Activated gamma-delta T cell treated with anti-CD3 and anti-CD28 coated beads, Interleukin-2, amount 50 U/mL, for 16 hours (primary cell): ENCODE data around the gene PRIM2.
"Not testable (repeated sequence)": the region's sequence is repeated elsewhere in the genome, so short reads cannot be mapped to it uniquely, and the experiment has no call there.

Experiments used
- DNase-seq: peaks from one replicate; pipeline ENCODE4 v3.0.0-alpha.2; 2020; ENCODE audit warnings: low read depth

Gene PRIM2

DNA sequence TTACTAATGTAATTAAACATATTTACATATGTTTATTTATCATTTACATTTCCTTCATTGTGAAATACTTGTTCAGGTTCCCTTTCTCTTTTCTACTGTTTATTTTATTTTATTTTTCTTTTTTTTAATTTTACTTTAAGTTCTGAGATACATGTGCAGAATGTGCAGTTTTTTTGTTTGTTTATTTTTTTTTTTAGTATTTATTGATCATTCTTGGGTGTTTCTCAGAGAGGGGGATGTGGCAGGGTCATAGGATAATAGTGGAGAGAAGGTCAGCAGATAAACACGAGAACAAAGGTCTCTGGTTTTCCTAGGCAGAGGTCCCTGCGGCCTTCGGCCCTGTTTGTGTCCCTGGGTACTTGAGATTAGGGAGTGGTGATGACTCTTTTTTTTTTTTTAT, 8.7 kb upstream of the PRIM2 start:
- DNase-seq, result not testable (repeated sequence)

DNA sequence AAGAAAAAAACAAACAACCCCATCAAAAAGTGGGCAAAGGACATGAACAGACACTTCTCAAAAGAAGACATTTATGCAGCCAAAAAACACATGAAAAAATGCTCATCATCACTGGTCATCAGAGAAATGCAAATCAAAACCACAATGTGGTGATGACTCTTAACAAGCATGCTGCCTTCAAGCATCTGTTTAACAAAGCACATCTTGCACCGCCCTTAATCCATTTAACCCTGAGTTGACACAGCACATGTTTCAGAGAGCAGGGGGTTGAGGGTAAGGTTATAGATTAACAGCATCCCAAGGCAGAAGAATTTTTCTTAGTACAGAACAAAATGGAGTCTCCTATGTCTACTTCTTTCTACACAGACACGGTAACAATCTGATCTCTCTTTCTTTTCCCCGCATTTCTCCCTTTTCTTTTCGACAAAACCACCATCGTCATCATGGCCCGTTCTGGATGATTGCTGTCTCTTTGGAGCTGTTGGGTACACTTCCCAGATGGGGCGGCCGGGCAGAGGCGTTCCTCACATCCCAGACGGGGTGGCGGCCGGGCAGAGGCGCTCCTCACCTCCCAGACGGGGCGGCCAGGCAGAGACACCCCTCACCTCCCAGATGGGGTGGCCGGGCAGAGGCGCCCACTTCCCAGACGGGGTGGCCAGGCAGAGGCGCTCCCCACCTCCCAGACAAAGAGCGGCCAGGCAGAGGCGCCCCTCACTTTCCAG, 7.2 kb upstream of the PRIM2 start:
- not testable (repeated sequence) for DNase-seq

DNA sequence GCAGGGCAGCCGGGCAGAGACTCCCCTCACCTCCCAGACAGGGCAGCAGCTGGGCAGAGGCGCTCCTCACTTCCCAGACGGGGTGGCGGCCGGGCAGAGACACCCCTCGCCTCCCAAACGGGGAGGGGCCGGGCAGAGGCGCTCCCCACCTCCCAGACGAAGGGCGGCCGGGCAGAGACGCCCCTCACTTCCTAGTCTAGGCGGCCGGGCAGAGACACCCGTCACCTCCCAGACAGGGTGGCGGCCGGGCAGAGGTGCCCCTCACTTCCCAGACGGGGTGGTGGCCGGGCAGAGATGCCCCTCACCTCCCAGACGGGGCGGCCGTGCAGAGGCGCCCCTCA, 6.6 kb upstream of the PRIM2 start:
- no peak for DNase-seq

DNA sequence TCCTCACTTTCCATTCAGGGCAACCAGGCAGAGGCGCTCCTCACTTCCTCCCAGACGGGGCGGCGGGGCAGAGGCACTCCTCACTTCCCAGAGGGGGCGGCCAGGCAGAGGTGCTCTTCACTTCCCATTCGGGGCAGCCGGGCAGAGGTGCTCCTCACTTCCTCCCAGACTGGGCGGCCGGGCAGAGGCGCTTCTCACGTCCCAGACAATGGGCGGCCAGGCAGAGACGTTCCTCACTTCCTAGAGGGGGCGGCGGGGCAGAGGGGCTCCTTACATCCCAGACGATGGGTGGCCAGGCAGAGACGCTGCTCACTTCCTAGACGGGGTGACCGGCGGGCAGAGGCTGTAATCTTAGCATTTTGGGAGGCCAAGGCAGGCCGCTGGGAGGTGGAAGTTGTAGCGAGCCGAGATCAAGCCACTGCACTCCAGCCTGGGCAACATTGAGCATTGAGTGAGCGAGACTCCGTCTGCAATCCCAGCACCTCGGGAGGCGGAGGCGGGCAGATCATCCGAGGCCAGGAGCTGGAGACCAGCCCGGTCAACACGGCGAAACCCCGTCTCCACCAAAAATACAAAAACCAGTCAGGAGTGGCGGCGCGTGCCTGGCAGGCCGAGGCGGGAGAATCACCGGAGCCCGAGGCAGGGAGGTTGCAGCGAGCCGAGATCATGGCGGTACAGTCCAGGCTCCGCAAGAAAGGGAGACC, 6.0 kb upstream of the PRIM2 start:
- not testable (repeated sequence) for DNase-seq

DNA sequence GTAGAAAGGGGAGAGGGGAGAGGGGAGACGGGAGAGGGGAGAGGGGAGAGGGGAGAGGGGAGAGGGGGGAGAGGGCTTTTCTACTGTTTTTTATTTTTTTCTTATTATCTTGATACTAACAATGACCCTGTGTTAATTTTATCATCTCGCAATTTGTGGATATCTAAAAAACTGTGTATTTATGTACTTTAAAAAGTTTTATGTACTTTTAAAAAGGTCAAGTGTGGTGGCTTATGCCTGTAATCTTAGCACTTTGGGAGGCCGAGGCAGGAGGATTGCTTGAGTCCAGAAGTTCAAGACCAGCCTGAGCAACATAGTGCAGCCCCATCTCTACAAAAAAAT, 5.5 kb upstream of the PRIM2 start:
- DNase-seq, result no peak

DNA sequence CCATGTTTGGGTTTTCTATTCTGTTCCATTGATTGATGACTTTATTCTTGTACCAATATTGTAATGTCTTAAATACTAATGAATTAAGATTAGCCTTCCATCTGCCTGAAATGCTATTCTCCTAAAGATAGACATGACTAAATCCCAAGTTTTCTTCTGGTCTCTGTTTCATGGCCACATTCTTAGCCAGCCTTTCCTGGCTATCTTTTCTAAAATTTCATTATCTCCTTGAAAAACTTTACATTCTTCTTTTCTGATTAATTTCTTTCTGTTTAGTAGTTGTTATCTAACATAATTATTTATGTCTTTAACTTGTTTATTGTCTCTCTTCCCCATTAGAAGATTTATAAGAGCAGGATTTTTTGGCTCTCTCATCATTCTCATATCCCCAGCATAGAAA, 4.4 kb upstream of the PRIM2 start:
- no peak for DNase-seq

DNA sequence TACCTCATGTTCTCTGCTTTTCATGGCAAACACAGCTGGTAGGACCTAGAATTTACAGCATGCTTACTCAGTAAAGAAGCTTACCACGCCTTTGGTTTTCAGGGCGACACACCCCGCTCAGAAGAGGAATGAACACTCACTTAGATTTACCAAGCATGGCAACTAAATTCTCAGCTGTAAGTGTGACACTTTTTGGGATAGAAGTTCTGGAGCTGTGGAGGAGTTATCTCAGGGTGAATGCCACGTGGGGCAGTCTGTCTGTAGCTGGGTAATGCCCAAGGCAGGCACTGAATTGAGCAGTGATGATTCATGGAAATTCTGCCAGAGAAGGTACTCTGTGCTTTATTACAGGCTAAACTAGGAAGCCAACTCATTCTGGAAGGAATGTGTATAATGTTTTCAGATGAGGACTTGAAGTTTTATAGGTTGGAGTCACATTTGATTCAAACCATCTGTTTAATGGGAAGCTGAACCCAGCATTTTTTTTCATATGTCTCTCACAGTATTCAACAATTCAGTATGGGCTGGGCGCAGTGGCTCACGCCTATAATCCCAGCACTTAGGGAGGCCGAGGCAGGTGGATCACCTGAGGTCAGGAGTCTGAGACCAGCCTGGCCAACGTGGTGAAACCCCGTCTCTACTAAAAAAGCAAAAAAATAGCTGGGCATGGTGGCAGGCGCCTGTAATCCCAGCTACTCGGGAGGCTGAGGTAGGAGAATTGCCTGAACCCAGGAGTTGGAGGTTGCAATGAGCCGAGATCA, 3.5 kb upstream of the PRIM2 start:
- no peak for DNase-seq

DNA sequence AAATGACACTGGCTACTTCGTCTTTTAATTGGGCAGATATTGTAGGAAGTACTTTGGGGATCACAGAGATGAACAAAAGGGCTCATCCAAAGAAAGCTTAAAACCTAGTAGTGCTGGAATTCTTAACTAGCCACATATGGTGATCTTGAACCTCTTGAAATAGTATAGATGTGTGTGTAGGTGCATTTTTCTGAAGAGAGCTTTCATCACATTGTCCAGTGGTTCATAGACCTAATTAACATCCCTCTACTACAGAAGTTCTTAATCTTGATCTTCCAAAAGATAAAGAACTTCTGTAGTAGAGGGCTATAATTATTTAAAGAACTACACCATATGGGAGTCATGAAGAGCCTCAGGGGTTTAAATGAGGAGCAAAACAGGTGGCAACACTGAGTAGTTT, 2.3 kb upstream of the PRIM2 start:
- no peak for DNase-seq

DNA sequence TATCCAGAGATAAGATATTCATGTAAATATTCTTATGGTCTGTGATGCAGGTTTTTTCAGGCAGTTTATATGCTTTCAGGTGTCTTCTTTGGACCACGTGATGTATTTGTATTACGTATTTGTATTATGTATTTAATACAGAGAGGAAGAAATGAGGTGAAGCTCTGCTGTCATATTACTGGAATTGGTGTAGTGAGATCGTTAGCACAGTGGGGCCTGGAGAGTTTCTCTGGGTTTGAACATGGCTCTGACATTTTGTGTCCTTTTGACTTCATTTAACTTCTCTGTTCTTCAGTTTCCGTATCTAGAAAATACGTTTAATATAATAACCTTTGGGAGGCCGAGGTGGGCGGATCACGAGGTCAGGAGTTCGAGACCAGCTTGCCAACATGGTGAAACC, 1.6 kb upstream of the PRIM2 start:
- DNase-seq, result no peak

DNA sequence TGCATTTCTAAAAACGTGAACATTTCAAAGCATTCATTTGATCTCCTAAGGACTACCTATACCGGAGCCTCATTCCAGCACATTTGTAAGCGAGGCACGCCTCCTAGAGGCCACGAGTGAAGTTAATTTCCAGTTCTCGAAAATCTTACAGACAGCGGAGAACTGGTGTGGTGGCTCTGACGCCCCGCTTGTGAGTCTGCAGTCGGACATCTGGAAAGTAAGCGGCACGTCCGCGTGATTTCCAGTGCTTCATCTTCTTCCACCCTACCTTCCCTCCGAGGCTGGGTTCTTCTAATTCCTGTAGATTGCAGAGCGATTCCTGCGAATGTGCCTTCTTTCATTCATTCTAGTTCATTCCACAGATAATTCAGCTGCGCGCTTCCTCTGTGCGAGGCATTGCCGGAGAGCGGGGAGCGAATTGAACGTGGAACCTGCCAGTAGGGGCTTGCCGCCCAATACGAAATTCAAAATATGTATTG, 810 bp upstream of the PRIM2 start:
- peak; percentile 66 for DNase-seq

DNA sequence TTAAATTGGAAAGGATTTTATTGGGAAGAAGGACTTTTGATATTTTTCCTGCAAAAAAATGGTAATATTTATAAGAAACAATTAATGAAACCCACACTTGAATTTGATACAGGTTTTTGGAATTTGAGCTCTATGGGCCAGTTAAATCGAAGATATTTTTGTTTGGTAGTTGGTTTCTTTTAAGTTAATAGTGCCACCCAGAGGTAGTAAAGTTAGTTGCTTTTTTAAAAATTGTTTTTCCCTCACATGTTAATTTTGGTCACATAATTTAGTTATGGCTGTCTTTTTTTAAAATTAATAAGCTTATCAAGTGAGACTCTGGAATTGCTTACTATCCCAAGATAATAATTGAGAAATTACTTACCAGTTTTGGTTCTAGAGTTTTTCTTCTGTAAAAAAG, 7.1 kb downstream of the PRIM2 start:
- no peak for DNase-seq

DNA sequence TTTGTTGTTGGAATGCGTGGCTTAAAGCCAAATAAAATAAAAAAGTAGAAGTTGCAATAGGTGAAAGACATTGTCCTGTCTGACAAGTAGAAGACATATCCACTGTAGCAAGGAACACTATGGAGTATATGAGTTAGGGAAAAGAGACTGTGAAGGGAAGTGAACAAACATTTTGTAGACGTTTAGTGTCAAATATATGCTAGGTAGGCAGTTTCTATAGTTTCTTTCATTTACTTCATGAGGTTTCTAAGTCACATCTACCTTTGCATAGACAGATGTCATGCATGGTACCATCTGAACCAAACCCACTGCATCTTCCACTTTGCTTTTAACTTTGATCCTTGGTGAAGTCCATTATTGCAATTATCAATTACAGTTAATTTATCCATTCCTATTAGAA, 9.9 kb downstream of the PRIM2 start:
- DNase-seq, result no peak

DNA sequence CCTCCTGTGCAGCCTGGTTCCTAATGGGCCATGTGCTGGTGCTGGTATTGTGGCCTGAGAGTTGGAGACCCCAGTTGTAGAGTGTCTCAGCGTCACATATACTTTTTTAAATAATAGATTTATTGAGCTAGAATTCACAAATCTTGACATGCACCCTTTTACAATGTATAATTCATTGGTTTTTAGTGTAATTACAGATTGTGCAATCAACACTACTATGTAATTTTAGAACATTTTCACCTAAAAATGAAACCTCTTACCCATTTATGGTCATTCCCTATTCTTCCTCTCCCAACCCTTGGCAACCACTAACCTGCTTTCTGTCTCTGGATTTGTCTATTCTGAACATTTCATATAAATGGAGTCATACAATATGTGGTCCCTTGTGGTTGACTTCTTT, 10.6 kb downstream of the PRIM2 start:
- no peak for DNase-seq

DNA sequence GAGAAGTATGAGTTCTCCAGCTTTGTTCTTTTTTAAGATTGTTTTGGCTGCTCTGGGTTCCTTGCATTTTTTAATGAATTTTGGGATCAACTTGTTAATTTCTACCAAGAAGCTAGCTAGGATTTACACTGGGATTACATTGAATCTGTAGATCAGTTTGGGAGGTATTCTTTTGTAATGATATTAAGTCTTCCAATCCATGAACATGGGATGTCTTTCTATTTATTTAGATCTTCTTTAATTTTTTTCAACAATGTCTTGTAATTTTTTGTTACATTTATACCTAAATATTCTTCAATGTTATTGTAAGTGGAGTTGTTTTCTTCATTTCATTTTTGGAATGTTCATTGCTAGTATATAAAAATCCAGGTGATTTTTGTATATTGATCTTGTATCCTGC, 12.5 kb downstream of the PRIM2 start:
- DNase-seq, result no peak

DNA sequence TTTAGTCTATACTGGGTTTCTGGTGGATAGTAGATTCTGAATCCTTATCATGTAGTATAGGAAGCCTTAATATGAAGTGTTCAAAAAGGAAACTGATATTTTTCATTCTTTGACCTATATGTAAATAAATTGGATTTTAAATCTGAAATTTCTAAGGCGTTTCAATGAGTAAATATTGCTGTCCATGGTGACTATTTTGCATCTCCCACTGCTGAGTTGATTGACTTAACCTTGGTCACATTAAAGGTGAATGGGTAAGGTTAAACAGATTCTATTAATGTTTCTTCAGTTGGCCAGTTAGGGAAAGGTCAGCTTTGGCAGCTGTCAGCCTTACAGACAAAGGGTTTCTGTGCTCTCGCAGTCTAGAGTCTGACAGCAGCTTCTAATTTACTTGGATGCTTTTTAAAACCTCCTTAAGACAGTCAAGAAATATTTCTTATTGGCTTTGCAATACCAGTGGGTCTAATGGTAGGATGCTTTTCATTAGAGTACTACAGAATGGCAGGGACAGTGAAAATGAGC, 24.8 kb downstream of the PRIM2 start:
- DNase-seq, result no peak

DNA sequence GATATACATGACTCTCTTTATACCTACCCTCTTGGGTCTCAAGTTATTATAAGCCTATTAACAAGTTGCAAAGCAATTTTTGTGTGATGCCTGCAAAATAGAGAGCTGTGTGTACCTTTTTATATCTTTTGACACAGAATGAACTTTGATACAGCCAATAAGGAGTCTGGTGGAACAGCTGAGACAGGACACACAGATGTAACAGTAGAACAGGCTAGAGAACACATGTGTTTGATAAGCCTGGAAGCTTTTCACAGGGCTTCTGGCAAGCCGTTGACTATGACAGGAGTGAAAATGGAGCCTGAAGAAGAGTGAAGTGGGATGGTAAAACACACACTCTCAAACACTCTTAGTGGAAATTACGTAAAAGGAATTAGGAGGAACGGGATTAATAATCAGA, 25.9 kb downstream of the PRIM2 start:
- DNase-seq, result not testable (repeated sequence)

DNA sequence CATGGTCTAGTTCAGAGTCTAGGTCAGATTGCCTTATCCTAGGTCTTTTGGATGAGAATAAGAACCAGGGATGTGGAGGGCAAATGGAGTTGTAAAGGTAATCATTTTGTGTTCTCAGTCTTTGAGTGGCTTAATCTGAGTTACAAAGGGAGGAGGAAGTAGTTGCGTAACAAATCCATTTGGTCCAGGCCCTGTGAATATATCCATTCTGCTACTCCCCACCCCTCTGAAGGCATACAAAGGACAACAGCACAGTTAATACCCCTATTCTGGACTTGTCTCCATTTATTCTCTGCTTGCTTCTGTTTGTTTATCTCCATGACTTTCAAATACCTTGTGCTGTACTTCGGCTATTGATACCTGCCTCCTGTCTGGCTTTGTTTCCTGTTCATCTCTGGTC, 29.3 kb downstream of the PRIM2 start:
- DNase-seq, result not testable (repeated sequence)

DNA sequence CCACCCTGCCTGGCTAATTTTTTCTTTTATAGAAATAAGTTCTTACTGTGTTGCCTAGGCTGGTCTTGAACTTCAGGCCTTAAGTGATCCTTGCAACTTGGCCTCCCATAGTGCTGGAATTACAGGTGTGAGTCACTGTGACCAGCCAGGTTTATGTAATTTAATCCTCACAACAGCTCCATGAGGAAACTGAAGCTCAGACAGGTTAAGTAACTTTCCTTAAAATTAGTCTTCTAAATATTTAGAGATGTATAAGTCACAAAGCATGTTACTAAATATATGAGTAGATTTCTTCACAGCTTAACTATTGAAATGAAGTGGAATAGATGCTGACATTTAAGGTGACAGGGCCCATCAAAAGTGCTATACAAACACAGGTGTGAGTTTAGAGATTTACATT, 30.2 kb downstream of the PRIM2 start:
- DNase-seq, result not testable (repeated sequence)

DNA sequence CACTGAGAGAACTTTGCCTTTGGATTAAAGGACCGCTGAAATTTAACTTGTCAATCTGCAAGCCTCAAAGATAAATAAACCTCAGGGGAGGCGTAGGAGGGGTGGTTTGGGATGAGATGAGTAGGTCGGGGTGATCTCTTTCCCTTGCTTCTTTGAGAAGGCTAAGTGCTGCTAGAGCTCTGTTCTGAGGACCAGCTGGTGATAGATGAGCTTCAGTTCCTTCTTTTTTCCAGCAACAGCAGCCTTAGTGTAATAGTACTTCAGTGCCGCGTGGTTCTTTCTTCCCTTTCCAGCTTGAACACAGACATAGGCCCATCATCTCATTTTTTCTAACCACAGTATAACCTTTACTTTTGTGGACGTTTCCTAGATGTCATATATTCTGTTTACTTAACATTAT, 33.0 kb downstream of the PRIM2 start:
- not testable (repeated sequence) for DNase-seq

DNA sequence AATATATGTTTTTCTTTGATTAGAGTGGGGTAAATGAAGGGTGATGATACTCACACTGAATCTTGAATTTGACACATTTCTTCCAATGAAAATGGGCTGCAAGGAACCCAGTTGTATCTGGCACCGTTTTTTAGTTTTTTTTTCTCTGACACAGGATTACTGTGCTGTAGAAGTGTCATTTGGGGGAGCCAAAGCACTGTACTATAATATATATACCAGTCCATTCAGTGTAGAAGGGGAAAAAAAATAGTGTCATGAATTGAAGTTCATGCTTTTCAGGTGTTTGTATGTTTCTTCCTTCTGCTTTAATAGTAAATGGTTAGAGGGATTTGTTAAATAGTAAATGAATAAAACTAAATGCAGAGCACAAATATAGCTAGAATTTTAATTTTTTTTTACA, 35.2 kb downstream of the PRIM2 start:
- DNase-seq, result not testable (repeated sequence)

DNA sequence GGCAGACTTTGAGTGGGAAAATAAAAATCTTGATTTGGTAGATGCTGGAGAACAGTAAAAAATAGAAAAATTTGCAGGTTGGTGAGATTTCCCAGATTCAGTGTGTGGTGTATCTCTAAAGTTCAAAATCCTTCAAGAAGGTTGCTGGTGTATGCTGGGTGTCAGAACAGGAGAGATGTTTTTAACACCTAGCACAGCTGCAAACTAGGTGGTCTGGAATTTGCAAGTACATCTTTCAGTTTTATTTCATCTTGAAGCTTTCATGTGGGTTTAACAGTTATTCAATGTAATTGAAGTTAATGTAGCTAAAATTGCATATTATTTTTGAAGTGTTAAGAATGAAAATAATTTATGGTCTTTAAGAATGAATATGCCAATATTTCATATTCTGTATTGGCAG, 40.9 kb downstream of the PRIM2 start:
- not testable (repeated sequence) for DNase-seq

DNA sequence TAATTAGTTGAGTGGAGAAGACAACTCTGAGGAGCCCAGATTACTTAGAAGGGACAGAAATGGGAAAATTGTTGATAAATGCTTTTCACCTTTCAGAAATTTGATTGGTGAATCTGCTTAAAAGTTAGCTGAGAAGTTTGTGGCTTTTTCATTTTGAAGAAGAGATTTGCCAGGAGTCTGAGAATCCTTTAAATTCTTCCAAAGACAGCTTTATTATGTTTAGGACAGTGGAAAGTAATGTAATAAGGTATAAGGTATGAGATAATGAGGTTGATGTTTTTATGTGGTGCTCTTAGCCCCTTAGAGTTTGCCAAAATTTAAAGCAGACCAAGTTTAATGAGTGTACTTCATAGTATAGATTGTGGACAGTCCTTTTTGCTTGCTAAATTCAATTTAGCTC, 42.3 kb downstream of the PRIM2 start:
- DNase-seq, result not testable (repeated sequence)

DNA sequence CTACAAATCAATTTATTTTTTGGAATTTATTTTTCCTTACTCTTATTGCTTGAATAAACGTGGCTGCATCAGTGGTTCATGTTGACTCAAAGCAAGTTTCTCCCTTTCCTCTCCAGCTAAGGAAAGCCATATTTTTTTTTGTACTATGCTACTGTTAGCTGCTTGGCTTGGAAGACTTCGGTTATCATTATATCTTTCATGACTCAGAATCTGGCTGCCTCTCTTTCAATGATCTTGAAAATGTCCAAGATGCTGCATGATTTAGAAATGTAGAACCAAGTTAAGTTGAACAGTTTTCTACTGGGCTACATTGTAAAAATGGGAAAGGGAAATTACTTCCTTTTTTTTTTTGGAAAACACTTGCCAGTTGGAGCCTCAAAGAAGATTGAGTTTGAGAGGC, 44.9 kb downstream of the PRIM2 start:
- DNase-seq, result not testable (repeated sequence)
